Measurements from ENCODE around the gene KMT2C.

Gene KMT2C

DNA sequence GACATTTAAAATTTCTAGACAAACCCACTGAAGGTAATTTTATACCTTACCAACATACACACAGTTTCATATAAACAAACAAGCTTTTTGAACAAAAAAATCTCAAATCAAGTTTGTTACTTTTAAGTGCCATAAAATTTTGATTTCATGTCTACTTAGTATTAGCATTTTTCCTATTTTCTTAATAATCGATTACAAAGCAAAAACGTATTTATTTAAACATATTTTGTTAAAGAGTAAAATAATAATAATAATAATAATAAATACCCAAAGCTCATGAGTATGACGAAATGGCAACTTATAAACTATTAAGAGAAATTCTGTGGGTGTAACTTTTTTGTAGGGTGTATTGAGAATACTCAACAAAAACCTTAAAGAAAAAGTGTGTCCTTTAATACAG is 232.7 kb downstream of the KMT2C start:
- DNase-seq (ENCODE audit: low read depth): no peak

GRCh38 chr7:152202056-152202455 is 233.7 kb downstream of the KMT2C start:
- peak; percentile 60 for DNase-seq (ENCODE audit: low read depth)

GRCh38 chr7:152200395-152200794 is 235.4 kb downstream of the KMT2C start:
- no peak for DNase-seq (ENCODE audit: low read depth)

GRCh38 chr7:152196391-152196790 is 239.4 kb downstream of the KMT2C start:
- no peak for DNase-seq (ENCODE audit: low read depth)

GRCh38 chr7:152193880-152194279 is 241.9 kb downstream of the KMT2C start:
- no peak for DNase-seq (ENCODE audit: low read depth)

GRCh38 chr7:152189061-152189460 is 246.7 kb downstream of the KMT2C start:
- DNase-seq (ENCODE audit: low read depth): peak; percentile 3

DNA sequence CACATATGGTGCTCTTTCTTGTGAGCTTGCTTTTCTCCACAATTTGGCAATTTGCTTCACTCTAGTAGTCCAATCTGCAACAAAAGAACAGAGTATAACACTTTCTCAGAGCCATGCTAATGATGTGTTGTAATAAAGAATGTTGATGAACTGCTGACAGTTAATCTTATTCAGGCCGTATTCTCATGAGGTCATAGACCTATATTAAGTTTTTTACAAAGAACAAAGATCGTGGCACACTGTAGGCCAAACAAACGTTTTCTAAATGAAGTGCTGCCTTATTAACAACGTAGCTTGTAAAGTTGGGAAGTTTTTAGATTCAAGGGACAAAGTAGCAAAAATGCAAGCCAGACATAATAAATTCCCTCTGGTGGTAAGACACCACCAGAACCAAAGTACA is 250.2 kb downstream of the KMT2C start:
- no peak for DNase-seq (ENCODE audit: low read depth)

GRCh38 chr7:152180587-152180986 is 255.2 kb downstream of the KMT2C start:
- DNase-seq (ENCODE audit: low read depth): no peak

- no peak for DNase-seq (ENCODE audit: low read depth)
Observed at GRCh38 chr7:152180048-152180447, 255.8 kb downstream of the KMT2C start.

- no peak for DNase-seq (ENCODE audit: low read depth)
Observed at GRCh38 chr7:152178405-152179058, 257.3 kb downstream of the KMT2C start.

DNA sequence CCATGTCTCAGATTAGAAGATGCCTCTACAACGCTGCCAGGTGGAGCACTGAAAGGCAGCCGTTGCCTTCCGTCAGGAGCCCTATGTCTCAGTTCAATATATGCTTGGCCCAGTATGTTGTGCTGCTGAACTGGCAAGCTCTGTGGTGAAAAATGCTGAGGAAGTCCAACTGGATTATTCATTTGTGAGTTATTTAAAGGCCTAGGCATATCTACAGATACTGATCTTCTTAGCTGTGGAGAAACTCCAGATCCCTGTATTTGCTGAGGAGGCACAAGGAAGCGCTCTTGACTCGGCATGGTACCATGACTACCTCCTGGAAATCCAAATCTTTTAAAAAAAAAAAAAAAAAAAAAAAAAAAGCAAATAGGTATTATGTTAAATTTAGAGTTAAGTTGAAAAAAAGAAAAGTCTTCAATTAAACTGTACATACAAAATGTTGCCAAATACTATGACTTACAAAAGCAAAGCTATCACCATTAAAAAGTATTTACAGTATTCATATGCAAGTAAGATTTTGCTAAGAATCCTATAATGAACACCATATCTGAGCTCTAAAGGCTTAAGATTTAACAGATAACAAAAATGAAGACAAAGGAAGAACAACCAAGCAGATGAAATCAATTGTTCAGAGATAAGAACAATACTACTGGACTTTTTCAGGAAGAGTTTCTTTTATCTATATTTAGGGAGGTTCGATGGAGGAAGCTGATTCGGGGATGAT is 258.0 kb downstream of the KMT2C start:
- no peak for DNase-seq (ENCODE audit: low read depth)

- no peak for DNase-seq (ENCODE audit: low read depth)
Observed at GRCh38 chr7:152176797-152177196, 259.0 kb downstream of the KMT2C start.

DNA sequence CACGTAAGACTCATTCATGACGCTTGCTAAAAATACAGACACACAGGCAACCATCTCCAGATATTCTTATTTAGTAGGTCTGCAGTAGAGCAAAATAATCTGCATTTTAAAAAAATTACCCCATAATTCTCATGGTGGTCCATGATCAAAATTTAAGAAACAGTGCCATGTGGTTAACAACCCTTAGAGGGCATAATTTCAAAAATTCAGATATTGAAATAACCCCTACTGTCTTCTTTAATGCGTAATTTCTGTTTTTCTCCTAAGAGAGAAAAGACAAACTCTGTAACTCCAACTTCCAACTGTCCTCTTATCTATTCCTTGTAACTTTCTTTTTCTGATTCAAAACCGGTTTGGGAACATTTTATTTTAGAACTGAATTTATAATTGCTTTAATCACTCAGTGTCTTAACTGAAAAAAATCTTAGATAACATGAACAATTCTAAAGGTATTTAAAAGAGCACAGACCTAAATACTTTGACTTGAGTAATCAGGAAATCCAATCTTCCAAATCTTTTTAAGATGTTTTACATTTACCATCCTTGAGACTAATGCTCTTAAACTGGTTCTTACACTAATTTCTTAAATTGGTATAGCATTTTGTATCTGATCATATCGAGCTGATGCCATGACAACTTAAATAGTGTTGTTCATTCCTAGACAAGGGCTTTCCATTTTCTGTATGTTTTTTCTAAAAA is 262.3 kb downstream of the KMT2C start:
- no peak for DNase-seq (ENCODE audit: low read depth)

DNA sequence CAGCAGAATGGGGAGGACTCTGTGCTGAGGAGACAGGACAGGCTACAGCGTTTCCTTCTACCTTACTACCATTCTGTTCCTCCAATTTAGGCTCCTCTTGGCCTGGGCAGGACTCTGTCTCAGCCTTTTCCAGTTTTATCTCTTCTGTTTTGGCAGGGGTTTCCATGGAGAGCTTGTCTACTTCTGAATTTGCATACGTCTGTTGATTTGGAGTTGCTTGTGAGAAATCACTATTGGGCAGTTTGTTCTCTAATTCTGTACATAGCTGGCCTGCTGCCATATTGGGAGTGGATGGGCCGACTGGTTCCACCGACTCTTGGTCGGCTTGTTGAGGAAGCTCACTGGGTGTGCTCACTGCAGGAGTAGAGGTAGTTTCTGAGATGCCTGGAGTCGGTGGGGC is 273.5 kb downstream of the KMT2C start:
- no peak for DNase-seq (ENCODE audit: low read depth)

DNA sequence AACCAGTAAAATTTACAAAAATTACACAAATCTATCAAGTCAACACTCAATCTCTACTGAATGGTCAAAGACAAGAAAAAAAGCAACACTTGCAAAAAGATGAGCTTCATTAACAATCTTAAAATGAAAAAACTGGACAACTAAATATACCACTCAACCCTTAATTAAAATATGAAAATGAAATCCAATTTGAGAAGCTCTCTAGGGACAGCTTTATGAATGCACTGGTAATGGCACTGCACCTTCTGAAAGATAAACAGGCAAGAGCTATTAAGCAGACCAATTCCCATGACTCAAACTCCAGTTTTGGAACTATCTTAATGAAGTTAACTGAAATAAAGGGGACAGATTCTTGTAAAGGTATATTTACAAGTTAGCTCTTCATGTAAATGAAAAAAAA is 274.6 kb downstream of the KMT2C start:
- DNase-seq (ENCODE audit: low read depth): no peak

DNA sequence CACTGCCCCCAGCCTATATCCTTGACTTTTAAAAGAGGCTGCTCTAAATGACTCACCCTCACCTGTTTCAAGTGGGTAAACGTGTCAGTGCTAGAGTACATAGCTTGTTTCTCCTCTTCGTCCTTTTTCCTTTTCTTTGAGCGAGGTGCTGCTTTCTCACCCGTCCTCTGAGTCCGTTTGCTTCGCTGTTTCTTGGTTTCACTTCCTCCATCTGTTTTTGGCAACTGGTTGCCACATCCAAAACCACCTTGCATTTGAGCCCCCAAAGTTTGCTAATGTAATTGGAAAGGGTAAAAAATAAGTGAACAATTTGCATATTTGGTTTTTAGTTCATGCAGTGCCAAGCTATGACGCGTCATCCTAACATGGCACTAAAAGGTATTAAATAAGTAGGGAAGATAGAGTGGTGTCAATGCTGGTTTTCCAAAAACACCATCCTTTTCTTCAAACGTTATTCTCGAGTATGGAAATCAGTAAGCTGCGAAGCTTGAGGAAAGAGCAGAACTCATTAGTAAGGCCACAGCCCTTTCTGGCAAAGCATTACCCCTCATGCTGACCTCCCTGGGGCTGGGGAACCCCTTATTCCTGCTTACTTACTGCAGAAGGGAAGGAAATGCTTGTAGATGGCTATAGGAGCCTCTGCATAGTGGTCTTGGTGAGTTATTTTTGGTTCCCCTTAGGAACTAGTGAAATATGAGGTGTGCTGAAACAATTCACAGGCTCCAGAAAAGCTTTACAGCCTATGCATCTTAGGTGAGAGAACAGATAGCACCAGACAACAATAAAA is 276.8 kb downstream of the KMT2C start:
- no peak for DNase-seq (ENCODE audit: low read depth)

GRCh38 chr7:152152267-152152666 is 283.5 kb downstream of the KMT2C start:
- DNase-seq (ENCODE audit: low read depth): no peak

DNA sequence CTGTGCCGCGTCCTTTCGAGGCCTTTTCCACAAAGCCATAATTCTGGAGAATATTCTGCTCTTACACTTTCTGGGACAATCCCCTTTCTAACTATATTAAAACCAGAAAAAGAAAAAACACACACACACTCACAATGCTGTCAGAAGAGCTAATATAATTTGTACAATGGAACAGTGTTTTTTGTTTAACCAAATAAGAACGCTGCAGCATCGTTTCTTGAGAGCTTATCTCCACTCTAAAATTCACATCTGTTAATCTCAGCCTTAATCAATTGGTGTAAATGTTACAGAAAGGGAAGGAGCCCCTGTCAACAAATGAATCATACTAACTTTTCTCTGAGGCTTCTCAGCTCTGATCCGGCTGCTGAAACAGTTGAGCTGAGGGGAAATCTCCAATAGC is 286.4 kb downstream of the KMT2C start:
- DNase-seq (ENCODE audit: low read depth): no peak

DNA sequence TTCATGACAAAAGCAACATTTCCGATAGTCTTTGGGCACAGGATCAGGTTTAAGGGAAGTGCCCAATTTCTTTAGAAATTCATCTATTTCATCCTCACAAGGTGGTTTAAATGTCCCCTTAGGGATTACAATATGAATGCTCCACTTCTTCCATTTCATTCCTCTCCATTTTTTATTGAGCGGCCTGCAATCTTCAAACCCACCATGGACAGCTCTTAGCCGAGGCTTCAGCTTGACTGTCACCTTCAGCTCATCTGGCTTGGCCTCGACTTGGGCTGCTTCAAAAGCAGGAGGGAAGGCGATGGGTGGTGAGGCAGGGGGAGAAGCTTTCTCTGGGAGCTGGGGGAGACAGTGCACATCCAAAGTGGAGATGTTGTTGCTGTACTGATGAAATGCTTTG is 287.1 kb downstream of the KMT2C start:
- DNase-seq (ENCODE audit: low read depth): no peak

GRCh38 chr7:152145853-152146466 is 289.8 kb downstream of the KMT2C start:
- peak; percentile 60 for DNase-seq (ENCODE audit: low read depth)

GRCh38 chr7:152144557-152145245 is 291.1 kb downstream of the KMT2C start:
- no peak for DNase-seq (ENCODE audit: low read depth)

Data from fibroblast of gingiva (primary cell).